GM12864 (cell line): Measurements from ENCODE around the gene C12orf42.

Source experiments
- DNase-seq: peaks from one replicate; pipeline ENCODE4 v3.0.0-alpha.2; 2011; ENCODE audit warnings: low read depth
- H3K4me3 ChIP-seq: 2 replicates; pipeline ENCODE4 v1.5.1; 2011; ENCODE audit warnings: mild to moderate bottlenecking, low read depth, low read length, control low read depth
- CTCF ChIP-seq: IDR thresholded peaks from 2 replicates; pipeline ENCODE4 v1.5.1; 2011; ENCODE audit warnings: low read depth, mild to moderate bottlenecking, moderate library complexity, low read length, control low read depth, inconsistent platforms; ENCODE audit errors: missing control alignments

Gene C12orf42

DNA sequence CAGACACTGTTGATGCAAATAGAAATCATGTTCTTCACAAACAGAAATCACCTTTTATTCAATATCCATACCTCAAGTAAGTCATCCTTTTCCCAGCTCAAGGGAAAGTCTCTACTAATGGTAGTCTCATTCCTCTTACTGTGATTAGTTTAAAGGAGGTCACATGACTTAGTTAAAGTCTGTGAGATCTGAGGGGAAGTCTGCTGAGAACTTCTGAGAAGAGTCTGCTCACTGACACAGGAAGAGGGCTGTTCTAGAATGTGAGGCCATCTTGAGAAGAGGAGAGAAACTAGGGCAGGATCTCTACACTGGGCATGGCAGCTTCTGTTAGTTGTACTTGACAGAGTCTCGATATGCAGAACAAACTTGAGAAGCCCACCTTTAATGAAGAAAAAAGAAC is 146.8 kb downstream of the C12orf42 start:
- TF ChIP-seq CTCF, result no peak
- DNase-seq, result no peak
- no peak overlapping the region for H3K4me3 ChIP-seq

DNA sequence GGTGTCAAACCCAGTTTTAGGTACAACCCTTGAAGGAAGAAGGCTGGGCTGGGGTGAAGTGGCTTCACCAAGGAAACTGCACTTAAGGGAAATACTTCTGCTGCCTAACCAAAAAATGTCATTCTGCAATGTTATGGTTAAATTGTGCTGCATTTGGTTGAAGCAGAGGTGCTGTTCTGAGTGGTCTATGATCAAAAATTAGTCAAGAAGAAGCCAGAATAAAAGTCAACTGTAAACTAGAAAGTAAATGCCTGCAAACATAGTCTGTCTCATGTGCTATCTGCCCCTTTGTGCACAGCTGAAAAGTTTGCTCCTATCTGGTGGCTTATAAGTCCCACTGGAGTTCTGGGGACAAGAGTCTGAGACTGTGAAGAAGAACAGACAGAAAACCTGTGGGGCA is 158.8 kb downstream of the C12orf42 start:
- no peak for DNase-seq
- TF ChIP-seq CTCF, result no peak
- no peak overlapping the region for H3K4me3 ChIP-seq

DNA sequence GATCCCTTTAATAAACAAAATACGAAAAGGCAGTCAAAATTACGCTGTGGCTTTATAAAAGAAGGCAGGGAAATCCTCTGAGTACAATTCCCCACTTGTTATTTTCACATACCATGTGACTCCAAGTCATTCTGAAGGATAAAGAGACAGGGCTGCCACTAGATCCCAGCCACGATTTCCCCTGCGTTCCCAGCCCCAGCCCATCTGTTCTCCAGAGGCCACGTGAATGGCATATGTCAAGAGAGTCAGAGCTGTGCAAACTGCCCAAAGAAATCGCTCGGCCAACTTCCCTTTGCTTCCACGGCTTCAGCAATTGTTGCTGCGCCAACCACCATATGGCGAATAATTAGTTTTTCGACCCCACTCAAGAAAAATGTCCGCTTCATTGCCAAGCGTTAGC is 161.3 kb downstream of the C12orf42 start:
- no peak for TF ChIP-seq CTCF
- DNase-seq, result no peak
- H3K4me3 ChIP-seq, result no peak overlapping the region

DNA sequence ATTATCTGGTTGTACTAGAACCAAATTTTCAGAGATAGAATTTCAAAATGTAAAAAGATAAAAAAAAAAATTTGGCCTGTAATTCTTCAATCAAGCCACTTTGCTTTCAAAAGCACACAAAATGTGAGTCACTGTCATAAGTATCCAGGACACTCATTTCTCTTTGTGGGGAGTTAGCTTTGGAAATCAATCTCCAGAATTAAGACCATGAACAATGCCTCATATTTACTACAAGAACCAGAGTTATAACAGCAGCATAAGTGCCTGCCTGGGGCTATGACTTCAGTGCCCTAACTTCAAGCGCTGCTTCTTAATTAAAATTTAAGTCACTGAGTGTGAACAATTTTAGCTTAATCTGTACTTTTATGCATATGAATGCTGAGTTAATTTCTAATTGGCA is 162.1 kb downstream of the C12orf42 start:
- DNase-seq, result no peak
- TF ChIP-seq CTCF, result no peak
- no peak overlapping the region for H3K4me3 ChIP-seq

- H3K4me3 ChIP-seq, result no peak overlapping the region
- no peak for DNase-seq
- no peak for TF ChIP-seq CTCF
These were observed 164.1 kb downstream of the C12orf42 start for GRCh38 chr12:103331643-103332042.

- H3K4me3 ChIP-seq, result no peak overlapping the region
- no peak for DNase-seq
- no peak for TF ChIP-seq CTCF
These were observed 165.1 kb downstream of the C12orf42 start for GRCh38 chr12:103330672-103331071.

GRCh38 chr12:103327676-103328075 is 168.1 kb downstream of the C12orf42 start:
- DNase-seq, result no peak
- H3K4me3 ChIP-seq, result no peak overlapping the region

More at GRCh38 chr12:103327676-103328075, 168.1 kb downstream of the C12orf42 start:
- TF ChIP-seq CTCF, result no peak
